Measurements from ENCODE around the gene NRL.

GRCh38 chr14:24070285-24071143 is 44.2 kb downstream of the NRL start:
- TF ChIP-seq EZH2 (IDR thresholded peaks at IDR 0.05; ENCODE audit: insufficient read depth, poor library complexity, severe bottlenecking), result no peak
- TF ChIP-seq EZH2phosphoT487 (IDR thresholded peaks at IDR 0.05; ENCODE audit: insufficient read depth, low read depth), result no peak
